HUES48 (cell line): ENCODE measurements around the gene NRG2.

Experiments
- H3K27ac ChIP-seq: one replicate; pipeline ENCODE4 v1.7.0; 2013; ENCODE audit warnings: low read depth, low read length, inconsistent platforms
- H3K27me3 ChIP-seq: 2 replicates; pipeline ENCODE4 v1.6.1; 2013; ENCODE audit warnings: mild to moderate bottlenecking, low read length; ENCODE audit not compliant: control insufficient read depth, insufficient read depth
- H3K36me3 ChIP-seq: 2 replicates; pipeline ENCODE4 v1.6.1; 2013; ENCODE audit warnings: low read length; ENCODE audit not compliant: control insufficient read depth, insufficient read depth
- H3K4me1 ChIP-seq: 2 replicates; pipeline ENCODE4 v1.6.1; 2013; ENCODE audit warnings: mild to moderate bottlenecking, low read length; ENCODE audit not compliant: control insufficient read depth, insufficient read depth
- H3K4me3 ChIP-seq: 2 replicates; pipeline ENCODE4 v1.5.1; 2013; ENCODE audit warnings: mild to moderate bottlenecking, low read depth, low read length
- H3K9ac ChIP-seq: 2 replicates; pipeline ENCODE4 v1.6.1; 2013; ENCODE audit warnings: mild to moderate bottlenecking, low read depth, low read length, moderate library complexity
- H3K9me3 ChIP-seq: 2 replicates; pipeline ENCODE4 v1.6.1; 2013; ENCODE audit warnings: low read length; ENCODE audit not compliant: control insufficient read depth, insufficient read depth

The NRG2 gene

DNA sequence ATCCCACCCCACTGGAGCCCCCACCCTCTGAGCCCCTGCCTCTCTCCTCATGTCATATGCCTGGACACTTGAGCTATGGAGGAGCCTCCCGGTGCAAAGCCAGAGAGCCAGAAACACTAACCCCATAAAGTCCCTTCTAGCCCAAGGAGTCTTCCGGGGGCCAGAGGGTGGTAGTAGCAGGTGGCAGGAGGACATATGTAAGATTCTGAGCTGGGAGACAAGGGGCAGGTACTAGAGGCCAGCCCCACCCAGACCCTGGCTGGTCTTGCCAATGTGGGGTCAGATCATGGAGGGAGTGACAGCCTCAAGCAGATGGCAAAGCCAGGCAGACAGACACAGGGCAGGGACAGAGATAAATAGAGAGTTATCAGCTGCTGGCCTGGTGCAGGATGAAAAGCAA, 184.1 kb downstream of the NRG2 start:
- Histone ChIP-seq H3K4me3 (no peak overlapping the region), H3K9me3 (no peaks in the 10 kb centered on the region), H3K27me3 (peaks cover 4% of the 10 kb centered on the region; the same call in 1 of the 2 replicates), H3K4me1 (no peaks in the 10 kb centered on the region), H3K27ac (no peak overlapping the region), H3K36me3 (no peaks in the 10 kb centered on the region), H3K9ac (no peak overlapping the region)

DNA sequence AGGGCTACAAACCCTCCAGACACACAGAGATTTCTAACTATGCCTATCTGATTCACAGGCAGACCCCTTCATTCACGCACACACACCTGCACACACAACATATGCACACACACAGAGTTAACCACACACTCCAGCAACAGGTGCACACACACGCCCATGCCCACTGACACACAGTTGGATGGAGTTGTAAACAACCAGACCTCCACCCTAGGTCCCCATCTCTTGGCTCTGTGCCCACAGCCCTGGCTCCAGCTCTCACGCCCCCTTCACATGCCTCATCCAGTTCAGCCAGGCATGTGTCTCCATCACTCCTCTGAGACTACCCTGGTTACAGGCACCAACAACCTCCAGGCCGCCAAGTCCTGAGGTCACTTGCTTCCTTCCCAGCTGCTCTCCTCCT, 186.4 kb downstream of the NRG2 start:
- no peaks in the 10 kb centered on the region for H3K9me3 ChIP-seq
- H3K4me3 ChIP-seq: no peak overlapping the region

DNA sequence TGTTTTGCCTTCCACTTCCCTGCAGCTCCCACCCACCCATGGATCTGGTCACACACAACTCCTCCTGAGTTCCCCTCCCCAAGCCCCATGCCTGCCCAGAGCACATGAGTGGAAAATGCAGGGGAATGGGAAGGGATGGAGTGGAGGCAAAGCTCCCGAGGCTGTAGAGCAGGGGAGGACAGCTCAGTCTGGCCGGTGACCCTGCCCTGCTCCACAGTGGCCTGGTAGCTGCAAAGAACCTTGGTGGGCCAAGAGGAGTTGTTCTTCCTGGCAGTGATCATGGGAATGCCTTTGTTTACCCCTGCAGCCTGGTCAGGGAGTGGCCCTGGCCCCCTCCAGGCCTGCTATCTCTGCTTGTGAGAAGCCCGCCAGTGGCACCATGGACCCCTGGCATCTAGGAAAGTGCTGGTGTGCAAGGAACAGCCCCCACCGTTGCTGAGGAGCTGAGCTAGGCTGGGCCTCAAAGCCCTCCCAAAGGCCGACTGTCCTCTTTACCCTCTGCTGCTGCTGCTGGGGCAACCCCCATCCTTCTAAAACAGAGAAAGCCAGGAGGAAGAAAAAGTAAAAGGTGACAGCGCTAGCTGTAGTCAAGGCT, 187.1 kb downstream of the NRG2 start:
- H3K9me3 ChIP-seq: no peaks in the 10 kb centered on the region
- peaks cover 4% of the 10 kb centered on the region; the same call in 1 of the 2 replicates for H3K27me3 ChIP-seq
- H3K36me3 ChIP-seq: no peaks in the 10 kb centered on the region
- H3K4me1 ChIP-seq: no peaks in the 10 kb centered on the region
- H3K27ac ChIP-seq: no peak overlapping the region
- H3K4me3 ChIP-seq: no peak overlapping the region
- no peak overlapping the region for H3K9ac ChIP-seq

More for the DNA sequence above, 186.4 kb downstream of the NRG2 start:
- Histone ChIP-seq H3K27ac (no peak overlapping the region), H3K36me3 (no peaks in the 10 kb centered on the region), H3K4me1 (no peaks in the 10 kb centered on the region), H3K27me3 (peaks cover 4% of the 10 kb centered on the region; the same call in 1 of the 2 replicates), H3K9ac (no peak overlapping the region)

DNA sequence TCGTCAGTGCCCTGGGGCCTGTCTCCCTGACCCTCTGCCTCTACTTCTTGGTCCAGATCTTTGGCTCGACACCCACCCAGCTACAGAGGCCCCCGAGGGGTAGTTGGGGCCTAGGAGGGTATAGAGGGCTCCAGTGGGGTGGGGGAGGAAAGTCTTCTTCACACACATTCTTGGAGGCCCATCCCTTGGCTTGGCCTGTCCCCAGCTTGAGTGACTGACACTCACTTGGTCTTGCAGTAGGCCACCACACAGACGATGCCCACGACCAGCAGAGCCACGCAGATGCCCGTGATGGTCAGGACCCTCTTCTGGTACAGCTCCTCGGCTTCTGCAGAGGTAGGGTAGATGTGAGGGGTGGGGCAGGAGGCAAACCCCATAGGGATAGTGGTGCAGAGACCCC, 187.6 kb downstream of the NRG2 start:
- H3K27ac ChIP-seq: no peak overlapping the region
- no peak overlapping the region for H3K9ac ChIP-seq
- no peak overlapping the region for H3K4me3 ChIP-seq
- H3K27me3 ChIP-seq: peaks cover 7% of the 10 kb centered on the region
- H3K36me3 ChIP-seq: no peaks in the 10 kb centered on the region
- H3K9me3 ChIP-seq: no peaks in the 10 kb centered on the region
- H3K4me1 ChIP-seq: no peaks in the 10 kb centered on the region

DNA sequence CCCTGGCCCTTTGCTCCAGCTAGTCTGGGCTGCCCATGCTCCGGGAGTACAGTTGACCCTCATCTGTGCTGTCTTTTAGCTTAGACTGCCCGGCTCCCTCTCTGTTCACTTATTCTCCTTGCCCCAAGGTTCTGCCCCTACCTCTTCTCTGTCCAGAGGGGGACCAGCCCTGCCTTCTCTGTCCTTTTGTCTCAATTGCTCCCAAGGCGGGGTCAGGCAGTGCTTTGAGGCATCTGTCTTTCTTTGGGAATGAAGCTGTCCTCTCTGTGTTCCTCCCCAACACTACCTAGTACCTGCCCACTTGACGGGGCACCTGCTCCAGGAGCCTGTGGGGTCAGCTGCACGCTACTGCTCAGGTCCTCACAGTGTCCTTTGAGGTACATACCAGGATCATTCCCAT, 188.1 kb downstream of the NRG2 start:
- H3K27ac ChIP-seq: no peak overlapping the region
- H3K4me3 ChIP-seq: no peak overlapping the region
- H3K27me3 ChIP-seq: peaks cover 10% of the 10 kb centered on the region
- no peaks in the 10 kb centered on the region for H3K36me3 ChIP-seq
- H3K9me3 ChIP-seq: no peaks in the 10 kb centered on the region
- no peaks in the 10 kb centered on the region for H3K4me1 ChIP-seq
- no peak overlapping the region for H3K9ac ChIP-seq

DNA sequence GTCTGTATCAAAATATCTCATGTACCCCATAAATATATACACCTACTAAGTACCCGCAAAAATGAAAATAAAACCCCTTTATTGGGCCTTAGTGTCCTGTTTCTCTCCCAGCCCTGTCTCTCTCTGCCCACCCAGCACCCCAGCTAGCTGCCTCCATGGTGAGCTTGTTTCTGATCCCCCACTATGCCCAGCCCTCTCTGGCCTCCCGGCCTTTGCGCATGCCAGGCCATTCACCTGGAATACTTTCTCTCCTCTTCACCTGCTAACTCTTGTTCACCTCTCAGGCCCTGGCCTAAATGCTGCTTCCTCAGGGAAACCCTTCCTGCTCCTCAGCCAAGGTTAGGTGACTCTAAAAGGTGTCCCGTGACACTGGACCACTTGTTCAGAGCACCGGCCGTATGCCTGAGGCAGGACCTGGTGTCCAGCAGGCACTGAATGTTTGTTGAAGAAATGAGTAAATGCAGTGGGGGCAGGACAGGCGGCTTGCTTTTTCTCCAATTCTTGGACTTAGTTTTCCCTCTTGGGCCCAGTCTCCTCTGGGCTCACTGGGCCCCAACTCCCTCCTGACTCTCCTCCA, 189.0 kb downstream of the NRG2 start:
- no peaks in the 10 kb centered on the region for H3K36me3 ChIP-seq
- H3K9me3 ChIP-seq: no peaks in the 10 kb centered on the region
- H3K9ac ChIP-seq: no peak overlapping the region
- H3K4me3 ChIP-seq: no peak overlapping the region
- no peaks in the 10 kb centered on the region for H3K4me1 ChIP-seq
- no peak overlapping the region for H3K27ac ChIP-seq
- H3K27me3 ChIP-seq: peaks cover 19% of the 10 kb centered on the region

DNA sequence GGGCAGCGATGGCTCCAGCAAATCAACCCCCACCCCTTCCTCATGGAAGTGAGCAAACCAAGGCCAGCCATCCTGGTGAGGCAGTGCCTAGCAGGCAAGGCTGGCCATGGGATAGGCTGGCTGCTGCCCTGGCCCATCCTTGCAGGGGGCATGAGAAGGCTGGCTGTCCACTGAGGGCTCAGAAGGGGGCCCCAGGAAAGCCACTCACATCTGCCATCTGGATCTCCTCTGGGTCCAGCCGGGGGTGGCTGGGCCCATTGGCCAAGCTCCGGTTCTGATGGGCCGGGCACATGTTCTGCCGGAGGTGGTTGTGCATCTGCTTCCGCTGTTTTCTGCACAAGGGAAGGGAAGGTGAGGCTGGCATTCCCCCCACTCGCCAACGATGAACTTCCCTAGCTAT, 190.4 kb downstream of the NRG2 start:
- Histone ChIP-seq H3K27ac (no peak overlapping the region), H3K9me3 (no peaks in the 10 kb centered on the region), H3K27me3 (peaks cover 23% of the 10 kb centered on the region), H3K4me3 (no peak overlapping the region), H3K4me1 (0 out of 2 replicates have a peak, but pooled peaks cover 3% of the 10 kb centered on the region), H3K9ac (no peak overlapping the region), H3K36me3 (no peaks in the 10 kb centered on the region)

DNA sequence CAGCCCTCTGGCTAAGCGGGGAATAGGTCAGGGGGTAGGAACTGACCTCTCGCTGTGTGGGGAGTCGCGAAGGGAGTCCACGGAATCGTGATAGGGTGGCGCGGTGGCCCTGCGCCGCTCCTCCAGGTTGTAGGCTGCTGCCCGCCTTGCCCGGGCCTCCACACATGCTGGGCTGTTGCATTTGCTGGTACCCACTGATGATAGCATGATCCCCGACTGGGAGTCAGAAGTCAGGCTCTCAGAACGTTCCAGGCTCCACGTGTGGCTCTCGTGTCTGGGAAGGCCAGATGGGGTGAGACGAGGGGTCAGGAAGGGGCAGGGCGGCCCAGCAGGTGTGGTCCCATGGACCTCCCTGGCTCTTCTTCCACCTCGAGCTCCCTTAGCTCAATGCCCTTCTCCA, 191.5 kb downstream of the NRG2 start:
- Histone ChIP-seq H3K4me1 (0 out of 2 replicates have a peak, but pooled peaks cover 3% of the 10 kb centered on the region), H3K9ac (no peak overlapping the region), H3K27ac (no peak overlapping the region), H3K9me3 (no peaks in the 10 kb centered on the region), H3K4me3 (no peak overlapping the region), H3K36me3 (no peaks in the 10 kb centered on the region), H3K27me3 (peaks cover 35% of the 10 kb centered on the region)

DNA sequence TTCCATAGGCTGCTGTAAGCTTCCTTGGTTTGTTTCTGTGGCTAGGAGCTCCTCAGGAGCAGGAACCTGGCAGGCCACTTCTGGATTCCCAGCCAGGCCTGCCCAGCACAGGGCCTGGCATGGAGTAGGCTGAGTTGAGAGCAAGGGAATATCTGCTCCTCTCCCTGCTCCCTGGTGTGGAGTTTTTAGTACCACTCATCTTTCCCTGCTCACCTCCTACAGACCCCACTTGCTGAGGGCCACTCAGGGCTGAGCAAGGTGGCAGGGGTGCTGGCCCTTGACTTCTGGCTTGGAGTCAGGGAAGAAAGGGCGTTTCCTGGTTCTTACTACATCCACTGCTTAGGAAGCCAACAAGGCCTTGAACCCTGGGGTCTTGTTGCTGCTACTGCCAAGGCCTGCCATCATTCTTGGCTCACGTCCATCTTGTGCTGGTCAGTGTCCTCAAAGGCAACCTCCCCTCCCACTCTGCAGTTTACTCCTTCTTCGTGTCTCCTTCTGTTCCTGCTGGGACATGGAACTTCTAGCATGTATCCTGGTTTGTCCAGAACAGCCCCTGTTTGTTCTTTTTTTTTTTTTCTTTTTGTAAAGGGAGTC, 192.6 kb downstream of the NRG2 start:
- peaks cover 45% of the 10 kb centered on the region for H3K27me3 ChIP-seq
- H3K4me1 ChIP-seq: 0 out of 2 replicates have a peak, but pooled peaks cover 3% of the 10 kb centered on the region
- H3K4me3 ChIP-seq: no peak overlapping the region
- no peak overlapping the region for H3K9ac ChIP-seq
- no peaks in the 10 kb centered on the region for H3K36me3 ChIP-seq
- H3K27ac ChIP-seq: no peak overlapping the region
- H3K9me3 ChIP-seq: no peaks in the 10 kb centered on the region

DNA sequence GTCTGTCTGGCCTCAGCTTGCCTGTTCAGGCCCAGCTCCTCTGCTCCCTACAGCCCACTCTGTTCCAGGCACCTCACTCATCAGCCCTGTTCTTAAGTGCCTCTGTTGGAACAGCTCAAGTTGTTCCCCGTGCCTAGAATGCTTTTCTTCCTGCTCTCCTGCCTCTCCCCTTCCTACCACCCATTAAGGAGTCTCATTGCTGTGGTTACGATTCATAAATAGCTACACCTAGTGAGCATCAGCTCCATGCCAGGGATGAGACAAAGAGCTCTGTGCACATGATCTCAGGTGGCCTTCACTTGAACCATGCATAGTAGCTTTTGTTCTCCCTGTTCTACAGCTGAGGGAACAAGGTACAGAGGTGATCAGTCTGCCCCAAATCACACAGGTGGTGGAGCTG, 193.2 kb downstream of the NRG2 start:
- Histone ChIP-seq H3K9me3 (no peaks in the 10 kb centered on the region), H3K27me3 (peaks cover 51% of the 10 kb centered on the region), H3K4me1 (0 out of 2 replicates have a peak, but pooled peaks cover 3% of the 10 kb centered on the region), H3K27ac (no peak overlapping the region), H3K9ac (no peak overlapping the region), H3K36me3 (no peaks in the 10 kb centered on the region), H3K4me3 (no peak overlapping the region)

DNA sequence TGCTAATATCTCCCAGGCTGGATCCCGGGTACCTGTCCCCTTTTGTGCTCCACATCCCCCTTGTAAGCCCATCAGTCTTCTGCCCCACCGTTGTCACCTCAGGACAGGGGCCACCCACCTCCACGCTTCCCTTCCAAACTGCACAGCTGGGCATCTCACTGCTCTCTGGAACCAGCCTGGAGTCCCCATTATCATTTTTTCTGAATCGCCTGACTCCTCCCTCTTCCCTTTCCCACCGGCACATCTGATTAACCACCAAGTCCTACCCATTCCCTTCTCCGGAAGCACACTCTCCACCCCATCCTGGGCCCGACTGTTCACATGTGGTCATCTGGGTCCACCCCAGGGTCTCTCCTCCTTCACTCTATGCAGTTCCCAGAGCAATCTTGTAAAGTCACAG, 193.6 kb downstream of the NRG2 start:
- H3K36me3 ChIP-seq: no peaks in the 10 kb centered on the region
- peaks cover 55% of the 10 kb centered on the region for H3K27me3 ChIP-seq
- H3K9me3 ChIP-seq: no peaks in the 10 kb centered on the region
- H3K27ac ChIP-seq: no peak overlapping the region
- 0 out of 2 replicates have a peak, but pooled peaks cover 3% of the 10 kb centered on the region for H3K4me1 ChIP-seq
- H3K9ac ChIP-seq: no peak overlapping the region
- H3K4me3 ChIP-seq: no peak overlapping the region
